GM12878 (cell line): ENCODE measurements around the gene ERMARD. TPM values are rescaled to one million over a fixed set of nuclear protein-coding genes. Genes with fewer than 3 reads are reported as not detected.

Source experiments
- ATAC-seq: fragments of 200-7000 bp; cut with Tn5 transposase; 3 replicates; pipeline ENCODE4 v1.9.1; 2020; ENCODE audit warnings: mild to moderate bottlenecking, moderate library complexity
- BruUV-seq: library from RNA; stranded (reverse); fragments of 400-500 nt; replicated peaks from 2 replicates; lab custom pipeline; 2021; lab: Mats Ljungman, UMichigan
- CTCF ChIA-PET: fragments of 300-600 bp; sonication (Branson Sonifier 250); formaldehyde crosslinking; extraction: SDS; loops from one replicate; lab custom pipeline; 2021; ENCODE audit warnings: inconsistent platforms; lab: Yijun Ruan, JAX
- POLR2A ChIA-PET: fragments of 350-600 bp; formaldehyde crosslinking; extraction: SDS; loops from one replicate; lab custom pipeline; 2021; ENCODE audit warnings: inconsistent platforms; lab: Charles Lee
- RAD21 ChIA-PET: fragments of 300-600 bp; sonication (Branson Sonifier 250); formaldehyde crosslinking; loops from one replicate; lab custom pipeline; 2023; ENCODE audit warnings: antibody characterized with exemption; ENCODE audit not compliant: unreplicated experiment; lab: Charles Lee
- SMC1A ChIA-PET: fragments of 300-600 bp; sonication (Branson Sonifier 250); formaldehyde crosslinking; loops from one replicate; lab custom pipeline; 2023; ENCODE audit not compliant: unreplicated experiment, uncharacterized antibody; lab: Charles Lee
- DNase-seq: peaks from one replicate; pipeline ENCODE4 v3.0.0-alpha.2; 2011; ENCODE audit warnings: low read depth, low spot score
- FAIRE-seq: peaks from 3 replicates; lab custom pipeline; 2011; peaks lifted over from hg19 to GRCh38; lab: Jason Lieb, UNC
- H2AFZ ChIP-seq: 2 replicates; pipeline ENCODE4 v1.6.0; 2011; ENCODE audit warnings: low read depth, low read length, control low read depth; ENCODE audit not compliant: control insufficient read depth
- H3K27ac ChIP-seq: 2 replicates; pipeline ENCODE4 v1.5.1; 2011; ENCODE audit warnings: control low read depth; ENCODE audit not compliant: control insufficient read depth, insufficient read depth
- H3K27me3 ChIP-seq, 2 experiments: replicated peaks in 1 of 2; 2 replicates each; pipeline versions ENCODE4 v1.6.0 to v1.6.1; 2011; ENCODE audit warnings: low read length in 1 of 2; ENCODE audit not compliant: control insufficient read depth in 2 of 2, insufficient read depth in 2 of 2
- H3K36me3 ChIP-seq, 2 experiments: 2 replicates each; pipeline ENCODE4 v1.5.1; 2011; ENCODE audit warnings: low read length in 1 of 2; ENCODE audit not compliant: control insufficient read depth in 2 of 2, insufficient read depth in 2 of 2
- H3K4me1 ChIP-seq: 2 replicates; pipeline ENCODE4 v1.6.1; 2011; ENCODE audit warnings: mild to moderate bottlenecking, low read length, moderate library complexity, mixed read lengths; ENCODE audit not compliant: control insufficient read depth, insufficient read depth
- H3K4me2 ChIP-seq: 2 replicates; pipeline ENCODE4 v1.6.0; 2011; ENCODE audit warnings: control low read depth; ENCODE audit not compliant: control insufficient read depth, insufficient read depth
- H3K4me3 ChIP-seq: fragments of 200-600 bp; sonication (generic); 2 replicates; pipeline ENCODE4 v1.5.1; 2016
- H3K79me2 ChIP-seq: 2 replicates; pipeline ENCODE4 v1.6.0; 2011; ENCODE audit warnings: low read length; ENCODE audit not compliant: control insufficient read depth, insufficient read depth
- H3K9ac ChIP-seq: 2 replicates; pipeline ENCODE4 v1.8.0; 2011; ENCODE audit warnings: low read length, control low read depth, mixed read lengths; ENCODE audit not compliant: control insufficient read depth, insufficient read depth
- H3K9me3 ChIP-seq: replicated peaks from 3 replicates; pipeline ENCODE4 v1.5.1; 2011; ENCODE audit warnings: mild to moderate bottlenecking, low read length; ENCODE audit not compliant: control insufficient read depth, insufficient read depth
- H4K20me1 ChIP-seq: 2 replicates; pipeline ENCODE4 v1.6.0; 2011; ENCODE audit not compliant: control insufficient read depth, insufficient read depth
- ATF7 ChIP-seq: fragments of 450-650 bp; IDR thresholded peaks from 2 replicates; pipeline ENCODE4 v1.6.1; 2016; ENCODE audit warnings: low read depth, mild to moderate bottlenecking
- CBFB ChIP-seq: IDR thresholded peaks from 2 replicates; pipeline ENCODE4 v1.6.1; 2016; ENCODE audit warnings: antibody characterized with exemption, low read depth
- CHD2 ChIP-seq: IDR thresholded peaks from 2 replicates; pipeline ENCODE4 v1.6.1; 2011; ENCODE audit warnings: low read depth, low read length, improper control_type of control experiment, borderline replicate concordance
- DPF2 ChIP-seq: fragments of 450-650 bp; IDR thresholded peaks from 2 replicates; pipeline ENCODE4 v1.6.1; 2017; ENCODE audit warnings: mild to moderate bottlenecking
- E4F1 ChIP-seq: fragments of 450-650 bp; IDR thresholded peaks from 2 replicates; pipeline ENCODE4 v1.6.1; 2018; ENCODE audit warnings: borderline replicate concordance, mild to moderate bottlenecking; ENCODE audit not compliant: partially characterized antibody
- EGR1 ChIP-seq, 2 experiments: IDR thresholded peaks; 1 replicate in 1 of 2; 2 replicates in 1 of 2; pipeline ENCODE4 v1.6.1; 2011 to 2012; ENCODE audit warnings: low read depth in 2 of 2, low read length in 2 of 2, borderline replicate concordance in 1 of 2, mild to moderate bottlenecking in 1 of 2, moderate library complexity in 1 of 2
- KDM1A ChIP-seq: fragments of 200-600 bp; sonication (generic); IDR thresholded peaks from 2 replicates; pipeline ENCODE4 v1.6.1; 2016; ENCODE audit warnings: borderline replicate concordance
- KLF5 ChIP-seq: fragments of 450-650 bp; IDR thresholded peaks from 2 replicates; pipeline ENCODE4 v1.6.1; 2014; ENCODE audit warnings: mild to moderate bottlenecking; ENCODE audit not compliant: partially characterized antibody
- LARP7 ChIP-seq: fragments of 450-650 bp; IDR thresholded peaks from 2 replicates; pipeline ENCODE4 v1.6.1; 2017; ENCODE audit warnings: mild to moderate bottlenecking
- POLR2A ChIP-seq: IDR thresholded peaks from 2 replicates; pipeline ENCODE4 v1.6.1; 2011; ENCODE audit warnings: low read depth, mild to moderate bottlenecking, low read length
- POLR2AphosphoS5 ChIP-seq: IDR thresholded peaks from 2 replicates; pipeline ENCODE4 v1.6.1; 2011; ENCODE audit warnings: mild to moderate bottlenecking, low read length, inconsistent platforms
- SP1 ChIP-seq: IDR thresholded peaks from one replicate; pipeline ENCODE4 v1.6.1; 2011; ENCODE audit warnings: low read depth, low read length
- TARDBP ChIP-seq: IDR thresholded peaks from 2 replicates; pipeline ENCODE4 v1.6.1; 2016; ENCODE audit warnings: borderline replicate concordance
- YY1 ChIP-seq: IDR thresholded peaks from 2 replicates; pipeline ENCODE4 v1.6.1; 2011; ENCODE audit warnings: low read depth, mild to moderate bottlenecking, low read length
- ZBTB11 ChIP-seq: fragments of 450-650 bp; formaldehyde crosslinking; IDR thresholded peaks from 2 replicates; pipeline ENCODE4 v1.5.0; 2022; ENCODE audit warnings: mild to moderate bottlenecking, missing genetic modification characterization
- ZNF24 ChIP-seq: fragments of 450-650 bp; IDR thresholded peaks from 2 replicates; pipeline ENCODE4 v1.6.1; 2017; ENCODE audit warnings: antibody characterized with exemption, mild to moderate bottlenecking
- WGBS: methylation state at CpG from one replicate; pipeline ENCODE4 v1.1.6; 2016; ENCODE audit warnings: low lambda C conversion rate; ENCODE audit not compliant: insufficient replicate concordance, insufficient coverage; ENCODE audit errors: missing lambda C conversion rate; 5-methylcytosine and 5-hydroxymethylcytosine counted together
- in situ Hi-C: fragments of 300-500 bp; cut with MboI; formaldehyde crosslinking; loops from 9 replicates; pipeline ENCODE4 v1.14.3; 2018; ENCODE audit warnings: mixed read lengths
- intact Hi-C: fragments of 100-400 bp; cut with micrococcal nuclease; formaldehyde crosslinking; loops from one replicate; pipeline ENCODE4 v1.14.2; 2022; ENCODE audit not compliant: unreplicated experiment
- polyA plus RNA-seq, 11 experiments: library from polyadenylated mRNA; depleted of rRNA in 4 of 11; unstranded in 6 of 11; stranded (reverse) in 5 of 11; fragments of >200 nt; fragmentation: Nextera tagmentation in 4 of 11; fragmentation: Illumina TruSeq in 1 of 11; extraction: Ambion mirVana in 4 of 11; extraction: Trizol in 1 of 11; gene quantifications; 1 replicate in 1 of 11; 2 replicates in 10 of 11; pipeline versions ENCODE4 v1.2.1 to v1.2.3, GENCODE V29; 2011 to 2016; ENCODE audit warnings: inconsistent platforms in 2 of 11, missing spikeins in 2 of 11, low read depth in 1 of 11
- total RNA-seq, 4 experiments: library from RNA; depleted of rRNA in 3 of 4; stranded (reverse); fragments of >200 nt in 3 of 4; fragmentation: Illumina TruSeq in 1 of 4; extraction: Trizol in 1 of 4; gene quantifications; 2 replicates each; pipeline versions ENCODE4 v1.2.1 to v1.2.3, GENCODE V29; 2013 to 2021
- TF ChIP-seq, protein P1 (sequence below): fragments of 450-650 bp; IDR thresholded peaks from 2 replicates; pipeline ENCODE4 v1.6.1; 2017; ENCODE audit warnings: antibody characterized with exemption, mild to moderate bottlenecking, moderate library complexity

Gene ERMARD
- total and polyA plus RNA-seq, 10 of the 15 experiments (the other 5 are each of a cell fraction or from before 2014, with no cell fraction given) = 24.4 to 63.3 (median 34.1) TPM

DNA sequence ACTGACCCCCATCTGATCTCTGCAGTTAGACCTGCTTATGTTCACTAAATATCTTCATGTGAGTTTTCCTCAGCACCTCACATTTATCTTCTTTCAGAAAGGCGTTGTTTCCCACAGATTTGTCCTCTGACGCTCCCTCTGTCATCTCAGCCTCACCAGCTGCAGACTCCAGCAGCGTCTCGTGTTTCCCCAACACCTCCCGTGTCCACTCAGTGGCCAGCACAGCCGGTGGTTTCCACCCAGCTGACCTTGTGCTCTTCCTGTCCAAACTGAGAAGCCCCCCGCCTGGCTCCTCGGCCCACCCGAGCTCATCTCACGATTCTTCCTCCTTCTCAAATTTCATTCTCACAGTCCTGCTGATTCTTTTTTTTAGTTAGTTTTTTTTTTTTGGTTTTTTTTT is 12.5 kb downstream of the ERMARD start:
- no peak overlapping the region for H3K4me3 ChIP-seq
- 95% methylated on average over 10 of the region's 10 CpGs for WGBS
- H3K27me3 ChIP-seq = no peaks in the 10 kb centered on the region
- H3K79me2 ChIP-seq = no peaks in the 10 kb centered on the region
- no peak overlapping the region for H3K27ac ChIP-seq
- ChIA-PET POLR2A (interaction anchor here (0.7 kb wide), 1 partner anchor 821 kb away, joined by 4 read pairs; the partner anchor contains the start of gene PDCD2), SMC1A (no interaction called here), CTCF (no interaction called here), RAD21 (no interaction called here)
- H2AFZ ChIP-seq = no peak overlapping the region
- no peak overlapping the region for H3K9ac ChIP-seq
- in situ Hi-C loops (no loop called here), intact Hi-C loops (no loop called here)
- no peaks in the 10 kb centered on the region for H3K4me1 ChIP-seq
- H3K36me3 ChIP-seq = peaks cover 3 to 18% of the 10 kb centered on the region in 2 experiments
- FAIRE-seq (no peak), ATAC-seq (no peak), DNase-seq (no peak)
- H3K4me2 ChIP-seq = no peak overlapping the region
- no peaks in the 10 kb centered on the region for H4K20me1 ChIP-seq
- no TSS peak for BruUV-seq
- no peaks in the 10 kb centered on the region for H3K9me3 ChIP-seq
- TF ChIP-seq TARDBP (no peak), E4F1 (no peak), KDM1A (no peak), EGR1 (IDR thresholded peaks at IDR 0.05; ENCODE audit: borderline replicate concordance in 1 of 2, low read depth in 2 of 2, low read length in 2 of 2) (no peak), ZBTB11 (CRISPR knock-in tag) (no peak), CBFB (no peak), SP1 (no peak), LARP7 (no peak), CHD2 (no peak), YY1 (no peak), ZNF24 (no peak), DPF2 (no peak), POLR2A (no peak), ATF7 (no peak), POLR2AphosphoS5 (no peak), KLF5 (no peak)
- TF ChIP-seq, protein P1, sequence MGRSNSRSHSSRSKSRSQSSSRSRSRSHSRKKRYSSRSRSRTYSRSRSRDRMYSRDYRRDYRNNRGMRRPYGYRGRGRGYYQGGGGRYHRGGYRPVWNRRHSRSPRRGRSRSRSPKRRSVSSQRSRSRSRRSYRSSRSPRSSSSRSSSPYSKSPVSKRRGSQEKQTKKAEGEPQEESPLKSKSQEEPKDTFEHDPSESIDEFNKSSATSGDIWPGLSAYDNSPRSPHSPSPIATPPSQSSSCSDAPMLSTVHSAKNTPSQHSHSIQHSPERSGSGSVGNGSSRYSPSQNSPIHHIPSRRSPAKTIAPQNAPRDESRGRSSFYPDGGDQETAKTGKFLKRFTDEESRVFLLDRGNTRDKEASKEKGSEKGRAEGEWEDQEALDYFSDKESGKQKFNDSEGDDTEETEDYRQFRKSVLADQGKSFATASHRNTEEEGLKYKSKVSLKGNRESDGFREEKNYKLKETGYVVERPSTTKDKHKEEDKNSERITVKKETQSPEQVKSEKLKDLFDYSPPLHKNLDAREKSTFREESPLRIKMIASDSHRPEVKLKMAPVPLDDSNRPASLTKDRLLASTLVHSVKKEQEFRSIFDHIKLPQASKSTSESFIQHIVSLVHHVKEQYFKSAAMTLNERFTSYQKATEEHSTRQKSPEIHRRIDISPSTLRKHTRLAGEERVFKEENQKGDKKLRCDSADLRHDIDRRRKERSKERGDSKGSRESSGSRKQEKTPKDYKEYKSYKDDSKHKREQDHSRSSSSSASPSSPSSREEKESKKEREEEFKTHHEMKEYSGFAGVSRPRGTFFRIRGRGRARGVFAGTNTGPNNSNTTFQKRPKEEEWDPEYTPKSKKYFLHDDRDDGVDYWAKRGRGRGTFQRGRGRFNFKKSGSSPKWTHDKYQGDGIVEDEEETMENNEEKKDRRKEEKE = no peak
